GM04503 (cell line): Measurements from ENCODE around the gene LDLRAD3.

ENCODE experiments used
- DNase-seq: peaks from one replicate; pipeline ENCODE4 v3.0.0-alpha.2; 2012; ENCODE audit warnings: low read depth

Gene LDLRAD3

GRCh38 chr11:36238881-36239280, 295.0 kb downstream of the LDLRAD3 start:
- DNase-seq, result no peak

- DNase-seq, result no peak
Measured at GRCh38 chr11:36239636-36240035, 295.8 kb downstream of the LDLRAD3 start.

- DNase-seq, result no peak
Measured at GRCh38 chr11:36240173-36240572, 296.3 kb downstream of the LDLRAD3 start.

DNA sequence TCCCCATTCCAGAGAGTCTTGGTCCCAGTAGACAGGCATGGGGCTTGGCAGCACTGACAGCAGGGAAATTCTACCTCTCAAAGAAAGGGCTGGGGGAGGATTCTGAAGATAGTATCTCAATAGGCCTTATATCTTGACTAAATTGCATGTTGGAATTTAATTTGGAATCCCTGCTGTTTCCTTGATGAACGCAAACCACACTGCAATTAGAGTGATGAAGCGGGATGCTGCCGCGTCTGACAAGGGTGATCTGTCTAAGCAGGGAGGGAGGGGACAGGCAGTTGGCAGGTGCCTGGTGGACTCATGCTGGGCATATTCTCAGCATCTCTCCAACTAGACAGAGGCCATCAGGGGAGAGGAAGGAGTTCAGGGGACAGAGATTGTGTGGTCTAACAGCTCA, 296.9 kb downstream of the LDLRAD3 start:
- no peak for DNase-seq

- no peak for DNase-seq
Measured at GRCh38 chr11:36241497-36241896, 297.6 kb downstream of the LDLRAD3 start.

GRCh38 chr11:36243641-36244040, 299.8 kb downstream of the LDLRAD3 start:
- DNase-seq, result no peak

DNA sequence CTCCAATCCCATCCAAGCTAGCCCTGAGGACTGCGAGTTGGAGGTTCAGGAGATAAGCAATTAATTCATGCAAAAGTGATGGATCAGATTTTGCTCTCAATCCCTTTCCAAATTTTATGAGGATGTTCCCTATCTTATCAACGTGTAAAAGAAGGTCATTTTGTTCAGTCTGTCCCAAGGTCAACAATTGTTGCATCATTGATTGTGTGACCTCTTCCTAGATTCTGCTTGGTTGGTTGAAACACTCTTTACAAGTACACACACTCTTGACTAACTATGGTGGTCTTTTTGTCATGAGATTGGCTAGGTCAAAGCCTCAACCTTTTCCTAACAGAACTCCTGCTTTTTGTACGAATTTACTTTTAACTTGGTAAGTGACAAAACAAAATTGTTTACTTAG, 303.6 kb downstream of the LDLRAD3 start:
- DNase-seq, result no peak

- no peak for DNase-seq
Measured at GRCh38 chr11:36248436-36248835, 304.6 kb downstream of the LDLRAD3 start.

- peak; percentile 67 for DNase-seq
Measured at GRCh38 chr11:36249246-36249645, 305.4 kb downstream of the LDLRAD3 start.

GRCh38 chr11:36251823-36252222, 308.0 kb downstream of the LDLRAD3 start:
- no peak for DNase-seq

DNA sequence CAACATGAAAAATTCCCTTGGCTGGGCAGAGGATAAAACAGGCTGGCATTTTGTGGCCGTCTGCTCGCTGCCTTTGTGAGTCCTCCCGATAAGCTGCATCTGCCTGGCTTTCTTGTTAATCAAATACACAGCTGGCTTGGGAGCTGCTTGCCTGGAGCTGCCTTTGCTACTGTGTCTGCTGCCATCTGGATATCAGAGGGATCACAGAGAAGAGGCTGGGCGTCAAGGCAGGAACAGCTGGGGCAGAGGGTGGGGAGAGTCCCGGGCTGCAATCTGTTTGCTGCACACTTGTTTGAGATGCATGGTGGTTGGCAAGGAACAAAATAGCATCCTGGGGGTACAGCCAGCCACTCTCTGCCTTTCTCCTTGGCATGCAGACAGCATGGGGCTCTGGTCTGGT, 309.4 kb downstream of the LDLRAD3 start:
- DNase-seq, result no peak

GRCh38 chr11:36254713-36255112, 310.9 kb downstream of the LDLRAD3 start:
- no peak for DNase-seq

DNA sequence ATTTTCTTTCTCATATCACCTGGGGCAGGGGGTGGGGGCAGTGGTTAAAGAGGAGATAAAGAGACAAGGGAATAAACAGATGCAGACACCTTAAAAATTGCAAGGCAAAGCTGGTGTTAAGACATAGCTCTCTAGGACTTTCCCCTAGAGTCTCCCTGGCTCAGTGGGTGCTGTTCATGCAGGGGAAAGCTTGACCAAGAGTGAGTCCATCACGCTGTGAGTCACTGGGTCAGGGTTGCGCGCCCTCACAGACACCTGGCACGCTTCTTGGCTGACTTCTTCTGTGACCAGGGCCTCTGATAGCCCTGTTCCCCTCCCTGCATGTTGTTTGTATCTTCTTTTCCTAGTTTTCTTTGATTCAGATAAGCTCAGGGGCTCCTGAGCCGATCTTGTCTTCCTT, 313.5 kb downstream of the LDLRAD3 start:
- DNase-seq, result no peak

DNA sequence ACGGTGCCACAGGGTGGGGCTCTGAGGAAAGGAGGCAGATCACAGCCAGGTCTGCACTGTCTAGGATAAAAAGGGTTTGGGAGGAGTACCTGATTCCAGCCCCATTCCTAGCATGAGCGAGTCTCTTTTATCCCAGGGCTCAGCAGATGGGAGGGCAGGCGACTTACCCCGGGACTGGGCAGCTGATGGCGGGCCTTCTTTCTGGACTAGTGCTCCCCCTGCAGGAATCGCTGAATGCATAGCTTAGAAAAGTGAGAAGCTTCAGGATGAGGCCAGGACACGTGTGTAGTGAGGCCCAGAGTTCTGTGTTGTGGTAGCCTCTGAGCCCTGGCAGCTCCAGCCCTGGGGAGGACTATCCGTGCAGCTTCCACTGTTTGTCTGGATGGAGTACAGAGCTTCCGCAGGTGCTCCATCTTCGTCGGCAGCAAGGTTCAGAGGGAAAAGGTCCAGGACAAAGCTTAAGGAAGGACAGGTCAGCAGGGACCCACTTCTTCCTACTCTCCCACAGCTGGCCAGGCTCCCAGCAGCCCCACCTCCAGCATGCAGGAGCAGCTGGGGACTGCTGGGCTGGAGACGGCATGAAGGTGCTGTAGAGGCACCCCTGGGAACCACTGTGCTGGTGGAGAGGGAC, 315.0 kb downstream of the LDLRAD3 start:
- DNase-seq, result no peak

DNA sequence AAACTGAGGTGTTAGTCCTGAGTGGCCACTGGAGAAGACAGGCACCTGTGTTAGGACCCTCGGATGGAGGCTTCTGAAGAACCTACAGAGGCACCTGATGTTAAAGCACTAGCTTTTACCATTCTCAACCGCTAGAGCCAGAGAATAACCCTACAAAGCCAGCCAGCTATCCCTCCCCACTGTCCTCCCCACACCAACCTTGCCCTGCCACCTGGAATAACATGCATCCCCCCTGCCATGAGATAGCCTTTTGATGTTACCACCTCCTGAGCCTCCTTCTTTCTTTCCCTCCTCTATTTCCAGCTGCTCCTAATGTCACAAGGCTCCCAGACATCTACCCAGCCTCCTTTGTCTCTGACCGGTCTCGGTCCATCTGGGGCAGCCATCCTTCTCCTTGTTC, 317.2 kb downstream of the LDLRAD3 start:
- no peak for DNase-seq

DNA sequence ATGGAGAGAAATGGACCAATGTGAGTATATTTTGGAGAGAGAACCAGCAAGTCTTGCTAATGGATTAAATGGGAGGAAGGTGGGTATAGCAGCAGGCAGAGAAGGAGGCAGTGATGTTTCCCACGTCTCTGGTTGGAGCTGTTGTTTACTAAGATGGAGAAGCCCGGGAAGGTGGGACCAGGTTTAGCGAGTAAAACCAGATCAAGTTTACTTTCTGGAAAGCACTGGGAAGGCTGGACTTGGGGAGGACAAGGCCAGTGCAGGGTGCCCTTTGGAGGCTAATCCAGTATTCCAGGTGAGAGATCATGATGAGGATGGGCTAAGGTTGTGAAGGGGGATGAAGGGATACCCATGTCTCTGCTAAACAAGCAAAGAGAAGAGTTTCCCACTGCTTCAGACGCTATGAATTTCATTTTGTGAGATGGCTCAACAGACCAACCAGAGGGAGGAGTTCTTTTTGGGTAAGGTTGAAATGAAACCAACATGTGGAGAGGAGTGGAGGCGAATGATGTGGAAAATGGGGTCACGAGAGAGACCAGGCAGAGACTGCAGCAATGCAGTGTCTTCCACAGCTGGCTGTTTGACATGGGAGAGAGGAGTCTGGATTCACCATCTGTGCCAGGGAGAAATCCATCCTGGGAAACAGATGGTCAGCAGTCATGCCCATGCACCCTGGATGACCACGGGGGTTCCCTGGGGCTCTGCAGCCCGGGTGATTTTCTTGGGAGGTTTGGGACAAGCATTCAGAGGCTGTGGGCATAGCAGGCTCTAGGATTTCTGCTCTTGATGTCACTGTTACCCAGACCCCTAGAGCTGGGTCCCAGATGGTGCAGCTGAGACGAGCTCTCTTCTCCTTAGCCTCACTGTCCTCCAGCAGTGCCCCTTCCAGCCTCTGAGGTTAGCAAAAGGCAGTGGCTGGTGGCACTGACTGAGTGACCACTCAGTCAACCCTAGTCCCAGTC, 320.4 kb downstream of the LDLRAD3 start:
- DNase-seq, result no peak

GRCh38 chr11:36264973-36265344, 321.1 kb downstream of the LDLRAD3 start:
- DNase-seq, result no peak

GRCh38 chr11:36265793-36266628, 322.1 kb downstream of the LDLRAD3 start:
- DNase-seq, result no peak

- no peak for DNase-seq
Measured at GRCh38 chr11:36266767-36267166, 322.9 kb downstream of the LDLRAD3 start.

GRCh38 chr11:36268337-36268985, 324.6 kb downstream of the LDLRAD3 start:
- no peak for DNase-seq

DNA sequence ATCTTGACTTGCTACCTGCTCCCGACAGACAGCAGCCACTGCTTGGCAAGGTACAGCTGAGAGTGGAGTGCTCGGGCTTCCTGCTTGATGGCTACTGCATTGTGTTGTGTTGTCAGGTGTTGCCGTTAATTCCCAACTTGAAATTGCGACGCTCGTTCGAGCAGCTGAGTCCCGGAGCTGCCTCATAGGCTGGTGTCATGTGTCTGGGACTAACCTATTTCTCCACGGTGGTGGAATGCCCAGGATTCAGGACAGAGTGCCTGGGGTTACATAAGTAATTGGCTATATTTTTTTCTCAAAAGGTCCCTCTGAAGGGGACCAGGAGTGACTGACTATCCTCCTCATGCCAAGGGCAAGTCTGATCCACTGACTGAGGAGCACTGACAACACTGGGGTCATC, 326.8 kb downstream of the LDLRAD3 start:
- no peak for DNase-seq

GRCh38 chr11:36271794-36272407, 328.0 kb downstream of the LDLRAD3 start:
- no peak for DNase-seq
